Measurements from ENCODE around the gene ARHGAP24. TPM values are rescaled to one million over a fixed set of nuclear protein-coding genes. Genes with fewer than 3 reads are reported as not detected.
"Not testable (repeated sequence)": the region's sequence is repeated elsewhere in the genome, so short reads cannot be mapped to it uniquely, and the experiment has no call there.

ARHGAP24 gene
- polyA plus RNA-seq, 2 of the 4 experiments (the other 2 are of a cell fraction): 1.7 to 12.1 TPM

DNA sequence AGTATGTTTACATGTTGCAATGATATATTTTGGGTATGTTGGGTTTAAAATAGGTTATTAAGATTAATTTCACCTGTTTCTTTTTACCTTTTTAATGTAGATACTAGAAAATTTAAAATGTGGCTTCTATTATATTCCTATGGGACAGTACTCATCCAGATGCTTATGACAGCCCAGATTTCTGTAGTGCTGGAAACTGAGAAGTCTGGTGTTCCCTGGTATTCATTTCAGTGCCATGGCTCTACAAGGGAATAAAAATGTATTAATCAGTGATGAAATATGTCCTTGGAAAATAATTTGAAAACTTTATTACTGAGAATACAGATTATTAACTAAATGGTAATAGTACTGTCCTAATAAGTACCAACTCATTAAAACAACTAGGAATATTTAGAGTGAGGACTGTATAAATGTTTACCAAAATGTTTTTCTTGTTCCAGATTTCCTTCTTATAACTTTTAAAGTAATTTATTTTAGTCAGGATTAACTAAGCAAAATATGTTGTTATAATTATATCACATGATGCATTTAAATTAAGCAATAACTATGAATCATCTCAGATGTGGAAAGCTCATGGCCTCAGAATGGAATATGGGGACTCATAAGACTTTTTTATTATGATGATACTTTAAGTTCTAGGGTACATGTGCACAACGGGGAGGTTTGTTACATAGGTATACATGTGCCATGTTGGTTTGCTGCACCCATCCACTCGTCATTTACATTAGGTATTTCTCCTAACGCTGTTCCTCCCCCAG lies 25.3 kb downstream of the ARHGAP24 start:
- no peak overlapping the region for H3K4me2 ChIP-seq
- 70% methylated on average over 2 of the region's 3 CpGs for WGBS (ENCODE audit: missing lambda C conversion rate)

DNA sequence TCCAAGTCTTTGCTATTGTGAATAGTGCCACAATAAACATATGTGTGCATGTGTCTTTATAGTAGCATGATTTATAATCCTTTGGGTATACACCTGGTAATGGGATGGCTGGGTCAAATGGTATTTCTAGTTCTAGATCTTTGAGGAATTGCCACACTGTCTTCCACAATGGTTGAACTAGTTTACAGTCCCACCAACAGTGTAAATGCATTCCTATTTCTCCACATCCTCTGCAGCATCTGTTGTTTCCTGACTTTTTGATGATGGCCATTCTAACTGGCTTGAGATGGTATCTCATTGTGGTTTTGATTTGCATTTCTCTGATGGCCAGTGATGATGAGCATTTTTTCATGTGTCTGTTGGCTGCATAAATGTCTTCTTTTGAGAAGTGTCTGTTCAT lies 26.2 kb downstream of the ARHGAP24 start:
- H3K4me2 ChIP-seq; H3K9me3 ChIP-seq; FAIRE-seq; POLR2A ChIA-PET; ATAC-seq; H3K27ac ChIP-seq; DNase-seq (ENCODE audit: low read depth in 1 of 2, low spot score in 1 of 2); CTCF ChIA-PET; H3K4me3 ChIP-seq: not testable (repeated sequence)
- H3K4me1 ChIP-seq: peaks cover 29% of the 10 kb centered on the region

More for the DNA sequence above, 25.3 kb downstream of the ARHGAP24 start:
- H3K4me1 ChIP-seq: peaks cover 33% of the 10 kb centered on the region
- H3K4me3 ChIP-seq: no peak overlapping the region
- TF ChIP-seq CHD4 (IDR thresholded peaks at IDR 0.05; ENCODE audit: borderline replicate concordance): no peak
- H3K9me3 ChIP-seq: no peaks in the 10 kb centered on the region
- ATAC-seq (no peak), DNase-seq (ENCODE audit: low read depth in 1 of 2, low spot score in 1 of 2) (no peak), FAIRE-seq (no peak)
- no peak overlapping the region for H3K27ac ChIP-seq
- ChIA-PET CTCF (no interaction called here), POLR2A (no interaction called here)

DNA sequence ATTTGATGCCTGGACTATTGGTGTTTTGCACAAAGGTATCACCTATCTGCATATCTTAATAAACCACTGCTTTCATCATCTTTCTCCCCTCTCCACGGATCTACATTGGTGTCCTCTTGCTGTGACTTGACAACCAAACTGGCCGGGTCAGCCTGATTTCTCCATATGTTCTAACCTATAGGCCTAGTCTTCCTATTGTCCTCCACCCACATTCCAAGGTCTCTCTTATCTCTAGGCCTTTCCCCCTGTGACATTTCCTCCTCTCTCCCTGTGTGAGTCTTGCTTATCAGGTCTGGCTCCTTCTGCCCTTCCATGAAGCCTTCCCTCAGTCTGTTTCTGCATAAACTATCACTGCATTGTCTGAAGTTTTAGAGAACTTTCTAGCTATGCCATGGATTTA lies 33.7 kb downstream of the ARHGAP24 start:
- no peak for DNase-seq (ENCODE audit: low read depth in 1 of 2, low spot score in 1 of 2)

GRCh38 chr4:85509882-85510631 lies 35.1 kb downstream of the ARHGAP24 start:
- Histone ChIP-seq H3K4me3 (no peak overlapping the region), H3K4me2 (peak overlapping the region; percentile 4; the same call in 1 of the 3 replicates), H3K27ac (no peak overlapping the region), H3K4me1 (peaks cover 7% of the 10 kb centered on the region; the same call in 1 of the 3 replicates), H3K9me3 (no peaks in the 10 kb centered on the region)
- ChIA-PET POLR2A (no interaction called here), CTCF (no interaction called here)
- 82% methylated on average over 4 of the region's 5 CpGs for WGBS (ENCODE audit: missing lambda C conversion rate)
- TF ChIP-seq NFE2L2 (conservative IDR thresholded peaks at IDR 0.05; ENCODE audit: low read length) (no peak), ZSCAN20 (CRISPR knock-in tag; IDR thresholded peaks at IDR 0.05) (no peak), EHMT2 (IDR thresholded peaks at IDR 0.05; ENCODE audit: low read depth) (no peak), RNF2 (IDR thresholded peaks at IDR 0.05; ENCODE audit: borderline replicate concordance, low read depth) (no peak), BHLHE40 (IDR thresholded peaks at IDR 0.05; ENCODE audit: low read depth, low read length) (no peak), FOXS1 (CRISPR knock-in tag; IDR thresholded peaks at IDR 0.05) (no peak), FOSB (CRISPR knock-in tag; IDR thresholded peaks at IDR 0.05) (no peak), ZFP36 (IDR thresholded peaks at IDR 0.05; ENCODE audit: borderline replicate concordance, partially characterized antibody) (no peak), HOXB5 (CRISPR knock-in tag; IDR thresholded peaks at IDR 0.05) (no peak), PBX3 (IDR thresholded peaks at IDR 0.05) (no peak), CHD2 (IDR thresholded peaks at IDR 0.05; ENCODE audit: low read length, partially characterized antibody) (no peak), TFCP2L1 (CRISPR knock-in tag; IDR thresholded peaks at IDR 0.05) (no peak), SREBF2 (IDR thresholded peaks at IDR 0.05) (no peak), MYC (IDR thresholded peaks at IDR 0.05; ENCODE audit: borderline replicate concordance, low read length) (no peak), FOSL2 (IDR thresholded peaks at IDR 0.05) (no peak), FOSL2 (CRISPR knock-in tag; IDR thresholded peaks at IDR 0.05) (no peak), KDM5A (IDR thresholded peaks at IDR 0.05) (no peak), CBX8 (IDR thresholded peaks at IDR 0.05) (no peak), HOXB13 (CRISPR knock-in tag; IDR thresholded peaks at IDR 0.05; ENCODE audit: low read depth) (no peak), ESRRA (IDR thresholded peaks at IDR 0.05; ENCODE audit: borderline replicate concordance, low read length) (no peak)
- DNase-seq (ENCODE audit: low read depth in 1 of 2, low spot score in 1 of 2) (no peak), ATAC-seq (no peak; a peak in 1 of 6 replicates), FAIRE-seq (no peak)

More for the DNA sequence above, 33.7 kb downstream of the ARHGAP24 start:
- H3K27ac ChIP-seq: no peak overlapping the region
- no peak overlapping the region for H3K4me3 ChIP-seq
- TF ChIP-seq NFE2L2 (conservative IDR thresholded peaks at IDR 0.05; ENCODE audit: low read length) (no peak), GATA3 (IDR thresholded peaks at IDR 0.05; ENCODE audit: borderline replicate concordance) (no peak), RFX5 (IDR thresholded peaks at IDR 0.05) (no peak), ZNF302 (CRISPR knock-in tag; IDR thresholded peaks at IDR 0.05) (no peak)
- no peaks in the 10 kb centered on the region for H3K9me3 ChIP-seq
- 85% methylated on average over 2 of the region's 2 CpGs for WGBS (ENCODE audit: missing lambda C conversion rate)
- ATAC-seq (no peak), FAIRE-seq (no peak)
- ChIA-PET POLR2A (no interaction called here), CTCF (no interaction called here)
- peaks cover 1% of the 10 kb centered on the region; the same call in 1 of the 3 replicates for H3K4me1 ChIP-seq
- H3K4me2 ChIP-seq: no peak overlapping the region

All from A549 (cell line).